Mammary epithelial cell (primary cell): ENCODE data around the gene ZDHHC9.

ENCODE experiments used
- EZH2 ChIP-seq: IDR thresholded peaks from 2 replicates; pipeline ENCODE4 v1.6.1; 2012; ENCODE audit warnings: low read length, inconsistent platforms, borderline replicate concordance
- TF ChIP-seq, protein P1 (sequence below), 2 donors: IDR thresholded peaks in 1 of 2; conservative IDR thresholded peaks in 1 of 2; 2 replicates each; pipeline ENCODE4 v1.5.1; 2011 to 2012; ENCODE audit warnings: inconsistent platforms in 2 of 2, low read length in 2 of 2, mild to moderate bottlenecking in 2 of 2, control low read depth in 1 of 2, low read depth in 1 of 2; ENCODE audit not compliant: insufficient read depth in 1 of 2; ENCODE audit errors: extremely low read depth in 1 of 2

DNA sequence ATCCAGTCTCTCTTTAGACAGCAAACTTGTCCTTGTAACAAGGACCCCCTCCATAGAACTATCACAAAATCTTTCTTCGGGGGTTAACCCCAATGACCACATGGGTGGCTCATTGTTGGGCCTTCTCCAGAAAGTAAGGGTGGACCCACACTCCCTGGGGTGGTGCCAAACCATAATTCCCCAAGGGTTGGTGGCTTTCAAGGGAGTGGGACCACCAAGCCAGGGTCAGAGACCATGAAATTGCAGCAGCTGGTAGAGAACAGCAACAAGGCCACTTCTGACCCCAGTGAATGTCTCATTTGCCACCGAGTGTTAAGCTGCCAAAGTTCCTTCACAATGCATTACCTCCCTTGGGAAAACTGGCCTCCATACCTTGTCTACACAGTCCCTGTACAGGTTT, 28.8 kb upstream of the ZDHHC9 start:
- TF ChIP-seq, protein P1, sequence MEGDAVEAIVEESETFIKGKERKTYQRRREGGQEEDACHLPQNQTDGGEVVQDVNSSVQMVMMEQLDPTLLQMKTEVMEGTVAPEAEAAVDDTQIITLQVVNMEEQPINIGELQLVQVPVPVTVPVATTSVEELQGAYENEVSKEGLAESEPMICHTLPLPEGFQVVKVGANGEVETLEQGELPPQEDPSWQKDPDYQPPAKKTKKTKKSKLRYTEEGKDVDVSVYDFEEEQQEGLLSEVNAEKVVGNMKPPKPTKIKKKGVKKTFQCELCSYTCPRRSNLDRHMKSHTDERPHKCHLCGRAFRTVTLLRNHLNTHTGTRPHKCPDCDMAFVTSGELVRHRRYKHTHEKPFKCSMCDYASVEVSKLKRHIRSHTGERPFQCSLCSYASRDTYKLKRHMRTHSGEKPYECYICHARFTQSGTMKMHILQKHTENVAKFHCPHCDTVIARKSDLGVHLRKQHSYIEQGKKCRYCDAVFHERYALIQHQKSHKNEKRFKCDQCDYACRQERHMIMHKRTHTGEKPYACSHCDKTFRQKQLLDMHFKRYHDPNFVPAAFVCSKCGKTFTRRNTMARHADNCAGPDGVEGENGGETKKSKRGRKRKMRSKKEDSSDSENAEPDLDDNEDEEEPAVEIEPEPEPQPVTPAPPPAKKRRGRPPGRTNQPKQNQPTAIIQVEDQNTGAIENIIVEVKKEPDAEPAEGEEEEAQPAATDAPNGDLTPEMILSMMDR (conservative IDR thresholded peaks at IDR 0.05 in 1 of 2, IDR thresholded peaks at IDR 0.05 in 1 of 2; ENCODE audit: extremely low read depth in 1 of 2, insufficient read depth in 1 of 2, low read depth in 1 of 2, low read length in 2 of 2), result no peak
- no peak for TF ChIP-seq EZH2
